ENCODE data around the gene ALDH3B1. TPM values are rescaled to one million over a fixed set of nuclear protein-coding genes. Genes with fewer than 3 reads are reported as not detected.

The ALDH3B1 gene
- polyA plus RNA-seq, 1 donor (not counting 4 experiments of a cell fraction or from before 2014, with no cell fraction given) = 0.16 TPM

DNA sequence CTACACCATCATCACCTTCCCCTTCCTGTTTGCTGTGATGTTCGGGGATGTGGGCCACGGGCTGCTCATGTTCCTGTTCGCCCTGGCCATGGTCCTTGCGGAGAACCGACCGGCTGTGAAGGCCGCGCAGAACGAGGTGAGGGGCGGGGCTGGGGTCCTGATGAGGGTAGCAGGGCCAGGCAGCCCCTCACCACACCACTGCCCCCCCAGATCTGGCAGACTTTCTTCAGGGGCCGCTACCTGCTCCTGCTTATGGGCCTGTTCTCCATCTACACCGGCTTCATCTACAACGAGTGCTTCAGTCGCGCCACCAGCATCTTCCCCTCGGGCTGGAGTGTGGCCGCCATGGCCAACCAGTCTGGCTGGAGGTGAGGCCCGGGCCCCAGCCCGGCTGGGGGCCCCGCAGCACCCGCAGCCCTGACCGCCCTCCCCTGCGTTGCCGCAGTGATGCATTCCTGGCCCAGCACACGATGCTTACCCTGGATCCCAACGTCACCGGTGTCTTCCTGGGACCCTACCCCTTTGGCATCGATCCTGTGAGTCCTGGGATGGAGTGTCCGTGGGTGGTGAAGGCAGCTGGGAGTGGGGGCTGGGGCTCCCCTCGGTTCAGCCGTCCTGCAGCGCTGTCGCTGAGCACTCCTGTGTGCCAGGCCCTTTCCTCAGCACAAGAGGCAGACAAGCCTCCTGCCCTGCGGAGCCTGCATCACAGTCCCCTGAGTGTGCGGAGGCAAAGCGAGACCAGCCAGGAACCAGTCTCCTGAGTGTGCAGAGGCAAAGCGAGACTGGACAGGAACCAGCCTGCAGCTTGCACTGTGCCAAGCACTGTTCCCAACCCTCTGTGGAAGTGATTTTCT, 37.5 kb downstream of the ALDH3B1 start:
- peaks cover 7 to 17% of the 10 kb centered on the region in 2 experiments for H3K36me3 ChIP-seq (ENCODE audit: control insufficient read depth in 2 of 2, extremely low read depth in 1 of 2, insufficient read depth in 2 of 2, low read length in 2 of 2)
- DNase-seq (ENCODE audit: low read depth, low spot score) = no peak
- dilution Hi-C loops (cut with MboI; ENCODE audit: extremely low pct_ligation_motif_present, low sequenced_read_pairs) = no loop called here

GRCh38 chr11:68048681-68049508, 38.8 kb downstream of the ALDH3B1 start:
- Histone ChIP-seq H3K9me1 (ENCODE audit: control insufficient read depth, extremely low read depth, insufficient read depth, low read length) (no peaks in the 10 kb centered on the region), H3K4me3 (ENCODE audit: control insufficient read depth in 2 of 3, extremely low read depth in 1 of 3, insufficient read depth in 2 of 3, low read depth in 1 of 3, low read length in 3 of 3) (no peak overlapping the region), H3K9ac (ENCODE audit: control insufficient read depth, extremely low read depth, insufficient read depth, low read length) (no peak overlapping the region), H4K20me1 (ENCODE audit: control insufficient read depth, extremely low read depth, insufficient read depth, low read length) (no peaks in the 10 kb centered on the region), H3K79me2 (ENCODE audit: control insufficient read depth, insufficient read depth, low read length) (no peaks in the 10 kb centered on the region), H3K27me3 (ENCODE audit: control insufficient read depth, extremely low read depth, insufficient read depth, low read length) (no peaks in the 10 kb centered on the region), H3K4me1 (ENCODE audit: control insufficient read depth, extremely low read depth, insufficient read depth, low read length) (peaks cover 4% of the 10 kb centered on the region), H3K9me3 (ENCODE audit: control insufficient read depth, low read depth, low read length) (no peaks in the 10 kb centered on the region), H2AFZ (ENCODE audit: control insufficient read depth, low read length) (no peak overlapping the region), H3K36me3 (ENCODE audit: control insufficient read depth in 2 of 2, extremely low read depth in 1 of 2, insufficient read depth in 2 of 2, low read length in 2 of 2) (peaks cover 7 to 15% of the 10 kb centered on the region in 2 experiments), H3K27ac (ENCODE audit: control insufficient read depth, insufficient read depth, low read length) (no peak overlapping the region), H3K4me2 (ENCODE audit: control insufficient read depth, extremely low read depth, insufficient read depth, low read depth, low read length) (no peak overlapping the region)
- dilution Hi-C loops (cut with MboI; ENCODE audit: extremely low pct_ligation_motif_present, low sequenced_read_pairs) = no loop called here
- DNase-seq (ENCODE audit: low read depth, low spot score) (no peak), FAIRE-seq (no peak)
- no peak for TF ChIP-seq CTCF (optimal IDR thresholded peaks at IDR 0.05 in 1 of 3, IDR thresholded peaks at IDR 0.05 in 1 of 3, conservative IDR thresholded peaks at IDR 0.05 in 1 of 3; ENCODE audit: extremely low read depth in 1 of 3, insufficient read depth in 2 of 3, low read length in 3 of 3)
- no peak for TF ChIP-seq EZH2 (IDR thresholded peaks at IDR 0.05; ENCODE audit: low read length)

More for the DNA sequence above, 37.5 kb downstream of the ALDH3B1 start:
- no peak overlapping the region for H3K9ac ChIP-seq (ENCODE audit: control insufficient read depth, extremely low read depth, insufficient read depth, low read length)
- H3K9me3 ChIP-seq (ENCODE audit: control insufficient read depth, low read depth, low read length) = no peaks in the 10 kb centered on the region
- H3K4me1 ChIP-seq (ENCODE audit: control insufficient read depth, extremely low read depth, insufficient read depth, low read length) = peaks cover 4% of the 10 kb centered on the region
- no peaks in the 10 kb centered on the region for H3K27me3 ChIP-seq (ENCODE audit: control insufficient read depth, extremely low read depth, insufficient read depth, low read length)
- no peaks in the 10 kb centered on the region for H4K20me1 ChIP-seq (ENCODE audit: control insufficient read depth, extremely low read depth, insufficient read depth, low read length)
- H3K27ac ChIP-seq (ENCODE audit: control insufficient read depth, insufficient read depth, low read length) = no peak overlapping the region
- no peak overlapping the region for H3K4me3 ChIP-seq (ENCODE audit: control insufficient read depth in 2 of 3, extremely low read depth in 1 of 3, insufficient read depth in 2 of 3, low read depth in 1 of 3, low read length in 3 of 3)
- H2AFZ ChIP-seq (ENCODE audit: control insufficient read depth, low read length) = no peak overlapping the region
- H3K9me1 ChIP-seq (ENCODE audit: control insufficient read depth, extremely low read depth, insufficient read depth, low read length) = no peaks in the 10 kb centered on the region
- FAIRE-seq = no peak
- no peak overlapping the region for H3K4me2 ChIP-seq (ENCODE audit: control insufficient read depth, extremely low read depth, insufficient read depth, low read depth, low read length)
- H3K79me2 ChIP-seq (ENCODE audit: control insufficient read depth, insufficient read depth, low read length) = no peaks in the 10 kb centered on the region
- no peak for TF ChIP-seq EZH2 (IDR thresholded peaks at IDR 0.05; ENCODE audit: low read length)
- TF ChIP-seq CTCF (optimal IDR thresholded peaks at IDR 0.05 in 1 of 3, IDR thresholded peaks at IDR 0.05 in 1 of 3, conservative IDR thresholded peaks at IDR 0.05 in 1 of 3; ENCODE audit: extremely low read depth in 1 of 3, insufficient read depth in 2 of 3, low read length in 3 of 3) = no peak
